HG03196 (cell line): Measurements from ENCODE around the gene SYNGR3.
A peak's percentile ranks its signal among the peaks of the same experiment; 100 is the strongest.

ENCODE experiments used
- ATAC-seq: cut with Tn5 transposase; IDR thresholded peaks from one replicate; pipeline ENCODE4 v1.9.1; 2021; ENCODE audit not compliant: unreplicated experiment

The SYNGR3 gene

GRCh38 chr16:1976951-1977874 lies 12.6 kb upstream of the SYNGR3 start:
- ATAC-seq = no peak

DNA sequence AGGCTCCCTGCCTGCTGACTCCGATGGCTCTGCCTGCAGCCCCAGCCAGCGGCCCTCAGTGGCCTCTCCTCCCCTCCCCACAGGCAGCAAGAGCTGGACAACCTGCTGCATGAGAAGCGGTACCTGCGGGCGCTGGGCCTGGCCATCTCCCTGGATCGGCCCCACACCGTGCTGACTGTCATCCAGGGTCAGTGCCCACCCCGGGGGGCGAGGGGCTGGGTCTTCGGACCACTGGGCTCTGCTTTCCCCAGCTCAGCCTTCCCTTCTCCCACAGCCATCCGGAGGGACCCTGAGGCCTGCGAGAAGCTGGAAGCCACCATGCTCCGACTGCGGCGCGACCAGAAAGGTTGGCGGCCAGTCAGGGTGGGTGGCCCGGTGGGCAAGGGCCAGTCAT lies 11.9 kb upstream of the SYNGR3 start:
- no peak for ATAC-seq

- ATAC-seq = no peak
Observed at GRCh38 chr16:1978476-1979120, 11.2 kb upstream of the SYNGR3 start.

DNA sequence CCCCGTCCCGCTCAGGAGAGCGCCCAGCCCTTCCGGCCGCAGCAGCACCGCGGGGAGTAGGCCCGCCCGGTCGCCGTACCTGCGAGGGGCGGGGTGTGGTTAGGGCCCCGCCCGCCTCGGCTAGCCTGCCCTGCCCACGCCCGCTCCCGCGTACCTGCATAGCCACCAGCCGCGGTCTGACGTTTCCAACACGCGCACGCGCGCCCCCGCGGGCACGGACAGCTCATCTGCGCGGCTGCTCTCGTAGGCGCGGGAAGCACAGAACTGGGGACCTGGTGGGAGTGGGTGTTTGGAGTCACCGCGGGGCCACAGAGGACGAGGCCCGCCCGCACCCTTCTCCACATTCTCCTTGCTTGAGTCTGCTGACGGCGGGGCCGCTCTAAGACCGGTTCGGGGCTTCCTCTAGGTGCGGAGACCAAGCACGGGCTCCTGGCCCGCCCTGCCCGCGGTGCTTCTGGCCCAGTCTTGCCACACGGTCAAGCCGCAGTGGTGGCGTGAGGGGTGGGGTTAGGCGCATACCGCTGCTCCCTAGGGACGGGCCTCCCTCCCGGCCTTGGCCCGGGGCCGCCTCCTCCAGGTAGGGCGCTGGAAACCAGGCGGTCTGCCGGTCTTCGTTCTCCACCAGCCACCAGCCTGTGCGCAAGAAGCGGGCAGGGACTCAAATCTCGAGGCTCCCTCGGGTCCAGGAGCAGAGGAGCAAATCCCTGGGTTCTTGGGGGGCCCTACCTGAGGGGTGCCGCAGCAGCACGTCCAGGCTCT lies 10.3 kb upstream of the SYNGR3 start:
- no peak for ATAC-seq

DNA sequence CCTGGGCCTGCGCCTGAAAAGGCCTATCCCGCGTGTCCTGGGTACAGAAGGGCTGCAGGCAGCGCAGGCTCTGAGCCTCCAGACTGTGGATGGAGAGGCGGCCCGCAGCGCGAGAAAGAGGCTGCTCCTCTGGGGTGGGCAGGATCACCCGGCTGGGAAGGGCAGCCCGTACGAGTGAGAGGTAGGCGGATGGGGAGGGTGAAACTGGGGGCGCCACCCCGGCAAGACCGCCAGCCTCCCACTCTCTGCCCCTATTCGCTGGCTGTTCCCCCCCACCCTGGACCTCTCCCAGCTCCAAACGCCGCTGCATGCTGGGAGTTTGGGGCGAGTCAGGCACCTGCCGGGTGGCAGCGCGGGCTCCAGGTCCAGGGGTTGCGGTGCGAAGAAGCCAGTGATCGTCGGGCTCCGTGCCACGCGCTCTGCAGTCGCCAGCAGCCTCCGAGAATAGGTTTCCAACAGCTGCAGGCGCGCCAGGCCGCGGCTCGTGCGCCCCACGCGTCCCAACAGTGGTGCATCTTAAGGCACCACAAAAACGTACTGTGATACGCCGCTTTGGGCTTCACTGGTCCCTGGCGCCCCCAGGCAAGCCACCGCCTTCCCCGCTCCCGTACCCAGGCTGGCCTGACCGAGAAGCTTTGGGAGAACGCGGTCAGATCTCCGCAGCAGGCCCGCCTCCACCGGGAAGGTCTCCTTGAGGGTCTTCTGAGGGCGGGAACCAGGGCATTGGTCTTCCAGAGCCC lies 9.6 kb upstream of the SYNGR3 start:
- ATAC-seq = no peak

GRCh38 chr16:1980770-1981087 lies 9.0 kb upstream of the SYNGR3 start:
- no peak for ATAC-seq

DNA sequence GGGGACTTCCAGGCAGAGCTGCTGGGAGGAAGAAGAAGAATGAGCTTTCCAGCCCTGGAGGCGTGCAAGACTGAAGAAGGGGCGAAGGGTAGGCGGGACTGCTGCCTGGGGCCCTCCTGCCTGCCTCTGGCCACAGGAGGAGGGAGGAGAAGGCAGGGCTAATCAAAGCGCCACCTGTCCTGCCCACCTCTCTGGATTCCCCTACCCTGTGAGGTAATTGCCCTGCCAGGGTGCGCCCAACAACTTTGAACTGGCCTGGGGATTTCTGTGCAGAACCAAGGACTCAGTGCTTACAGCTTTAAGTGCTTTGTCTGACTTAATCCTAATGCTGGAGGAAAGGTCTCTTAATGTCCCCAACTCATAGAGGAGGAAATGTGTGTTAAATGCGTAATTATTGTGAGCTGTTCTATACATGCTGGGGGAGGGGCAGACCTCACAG lies 8.4 kb upstream of the SYNGR3 start, which contains the start of gene NOXO1:
NOXO1 (minus strand) TSS at position 72 of the 439 bp plus-strand sequence. CDS start 290 bp downstream, outside the sequence.
- ATAC-seq = no peak

GRCh38 chr16:1982013-1982433 lies 7.7 kb upstream of the SYNGR3 start:
- ATAC-seq = no peak

DNA sequence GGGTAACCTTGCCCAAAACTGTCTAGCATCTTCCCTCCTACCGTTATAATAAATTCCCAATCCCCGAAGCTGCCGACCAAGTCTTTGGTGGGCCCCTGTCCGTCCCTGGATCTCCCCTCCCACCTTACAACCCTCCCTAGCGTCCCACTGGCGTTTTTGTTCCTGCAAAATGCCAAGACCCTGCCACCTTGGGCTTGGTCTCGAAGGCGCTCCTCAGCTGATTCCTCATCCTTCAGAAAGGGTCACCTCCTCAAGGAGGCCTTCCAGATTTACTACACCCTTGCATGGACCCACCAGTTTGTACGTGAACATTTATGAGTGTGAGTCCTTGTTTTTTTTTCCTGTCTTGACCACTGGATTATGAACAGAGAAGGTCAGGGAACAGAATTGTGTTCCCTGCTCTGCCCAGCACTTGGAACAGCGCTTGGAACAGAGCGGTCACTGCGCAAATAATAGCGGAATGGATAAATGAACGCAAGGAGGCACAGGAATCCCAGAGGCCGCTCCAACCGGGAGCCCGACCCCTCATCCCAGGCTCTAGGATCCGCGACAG lies 6.7 kb upstream of the SYNGR3 start:
- no peak for ATAC-seq

GRCh38 chr16:1983544-1984346 lies 6.0 kb upstream of the SYNGR3 start, which contains the start of gene GFER:
Gene GFER, plus strand, starts transcription at chr16:1984193. Its CDS starts 26 bp downstream, at chr16:1984219.
- peak; percentile 68 for ATAC-seq

GRCh38 chr16:1984347-1985225 lies 5.2 kb upstream of the SYNGR3 start:
- ATAC-seq = no peak

DNA sequence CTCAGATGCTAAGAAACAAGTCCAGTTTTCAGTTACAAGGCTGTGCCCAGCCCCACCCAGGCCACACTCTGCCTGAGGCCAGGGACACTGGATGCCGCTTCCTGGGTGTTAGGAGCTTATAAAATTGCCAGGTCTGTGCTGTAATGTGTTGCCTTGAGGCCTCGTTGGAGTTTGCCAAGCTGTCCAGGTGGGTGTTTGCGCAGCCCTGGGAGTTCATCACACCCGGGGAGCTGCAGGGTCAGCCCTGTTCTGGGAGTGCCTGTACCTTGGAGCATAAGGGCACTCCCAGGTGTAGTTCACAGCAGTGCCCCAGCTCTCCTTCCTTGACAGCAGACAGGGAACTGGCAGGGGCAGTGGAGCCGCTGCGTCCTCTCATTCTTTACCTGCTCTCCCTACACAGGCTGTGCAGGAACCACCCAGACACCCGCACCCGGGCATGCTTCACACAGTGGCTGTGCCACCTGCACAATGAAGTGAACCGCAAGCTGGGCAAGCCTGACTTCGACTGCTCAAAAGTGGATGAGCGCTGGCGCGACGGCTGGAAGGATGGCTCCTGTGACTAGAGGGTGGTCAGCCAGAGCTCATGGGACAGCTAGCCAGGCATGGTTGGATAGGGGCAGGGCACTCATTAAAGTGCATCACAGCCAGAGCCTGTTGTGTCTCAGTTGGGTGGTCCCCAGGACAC lies 4.2 kb upstream of the SYNGR3 start:
- no peak for ATAC-seq

GRCh38 chr16:1987198-1987597 lies 2.6 kb upstream of the SYNGR3 start:
- ATAC-seq = no peak

- ATAC-seq = no peak
Observed at GRCh38 chr16:1990101-1990350, 256 bp downstream of the SYNGR3 start.

DNA sequence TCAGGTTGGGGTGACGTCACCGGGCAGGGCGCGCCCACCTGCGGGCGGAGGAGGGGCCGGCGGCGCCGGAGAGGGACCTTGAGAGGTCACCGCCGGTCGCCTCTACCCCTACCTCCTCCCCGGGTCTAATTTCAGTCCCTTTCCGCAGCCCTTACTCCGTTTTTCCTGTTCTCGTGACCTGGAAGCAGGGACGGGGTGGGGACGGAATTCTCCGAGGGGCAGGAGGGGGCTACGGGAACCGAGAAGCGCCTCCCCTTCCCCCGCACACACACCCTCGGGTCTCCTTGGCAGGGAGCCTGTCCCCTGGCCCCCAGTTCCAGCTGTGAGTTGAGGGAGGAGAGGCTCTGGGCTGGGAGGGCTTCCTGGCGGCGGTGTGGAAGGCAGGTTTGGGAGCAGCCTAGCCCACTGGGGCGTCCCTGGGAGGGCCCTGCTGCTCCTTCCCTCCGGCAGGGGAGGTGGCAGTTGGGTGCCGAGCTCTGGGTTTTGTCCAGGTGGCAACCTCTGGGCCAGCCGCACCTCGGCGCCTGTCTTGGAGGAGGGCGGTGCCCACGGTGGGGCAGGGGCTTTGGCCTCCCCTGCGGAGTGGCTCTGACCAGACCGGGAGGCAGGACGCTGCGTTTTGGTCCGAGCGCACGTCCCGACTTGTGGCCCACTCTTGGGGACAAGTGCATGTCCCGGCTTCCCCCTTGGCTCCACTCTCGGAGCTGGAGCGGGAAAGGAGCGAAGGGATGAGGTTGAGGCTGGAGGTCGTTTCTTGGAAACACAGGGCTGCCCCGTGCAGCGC lies 773 bp downstream of the SYNGR3 start:
- ATAC-seq = no peak

- peak; percentile 34 for ATAC-seq
Observed at GRCh38 chr16:1991135-1991551, 1.4 kb downstream of the SYNGR3 start.

GRCh38 chr16:1991588-1991947 lies 1.8 kb downstream of the SYNGR3 start:
- no peak for ATAC-seq
